Natural killer cell (primary cell): ENCODE measurements around the gene DEPDC7. TPM values are rescaled to one million over a fixed set of nuclear protein-coding genes. Genes with fewer than 3 reads are reported as not detected.
"Not testable (repeated sequence)": the region's sequence is repeated elsewhere in the genome, so short reads cannot be mapped to it uniquely, and the experiment has no call there.

ENCODE experiments used
- ATAC-seq, 3 donors: fragments of 150-1000 bp in 2 of 3; fragments of 200-7000 bp in 1 of 3; cut with Tn5 transposase; 1 replicate in 1 of 3; 2 replicates in 2 of 3; pipeline ENCODE4 v1.10.0; 2021; ENCODE audit warnings: mild to moderate bottlenecking in 2 of 3, moderate library complexity in 2 of 3
- DNase-seq, 2 donors: peaks; one replicate each; pipeline versions ENCODE4 v3.0.0 to v3.0.0-alpha.2; 2013 to 2021; ENCODE audit warnings: mixed read lengths in 1 of 2
- H3K27ac ChIP-seq: one replicate; pipeline ENCODE4 v1.5.1; 2013; ENCODE audit warnings: mild to moderate bottlenecking, low read length
- H3K27me3 ChIP-seq: one replicate; pipeline ENCODE4 v1.6.1; 2013; ENCODE audit warnings: low read length; ENCODE audit not compliant: control insufficient read depth, insufficient read depth
- H3K36me3 ChIP-seq: one replicate; pipeline ENCODE4 v1.6.1; 2013; ENCODE audit warnings: low read length; ENCODE audit not compliant: control insufficient read depth, insufficient read depth
- H3K4me1 ChIP-seq: one replicate; pipeline ENCODE4 v1.6.1; 2013; ENCODE audit warnings: low read length; ENCODE audit not compliant: control insufficient read depth, insufficient read depth
- H3K4me3 ChIP-seq: one replicate; pipeline ENCODE4 v1.5.1; 2013; ENCODE audit warnings: low read length
- H3K9me3 ChIP-seq: one replicate; pipeline ENCODE4 v1.6.1; 2013; ENCODE audit warnings: low read length; ENCODE audit not compliant: control insufficient read depth, insufficient read depth
- H3K27ac Mint-ChIP-seq, 2 donors: one replicate each; pipeline ENCODE4 v1.8.0; 2022; ENCODE audit warnings: mild to moderate bottlenecking in 2 of 2, mixed read lengths in 2 of 2, moderate library complexity in 1 of 2
- H3K27me3 Mint-ChIP-seq, 2 donors: one replicate each; pipeline ENCODE4 v1.8.0; 2022; ENCODE audit warnings: low read depth in 2 of 2, mixed read lengths in 2 of 2
- H3K36me3 Mint-ChIP-seq: one replicate; pipeline ENCODE4 v1.8.0; 2022; ENCODE audit warnings: mixed read lengths
- H3K4me1 Mint-ChIP-seq, 2 donors: one replicate each; pipeline ENCODE4 v1.8.0; 2022; ENCODE audit warnings: mixed read lengths in 2 of 2
- H3K4me3 Mint-ChIP-seq: one replicate; pipeline ENCODE4 v1.8.0; 2022; ENCODE audit warnings: mild to moderate bottlenecking, moderate library complexity, mixed read lengths
- H3K9me3 Mint-ChIP-seq, 2 donors: one replicate each; pipeline ENCODE4 v1.8.0; 2022; ENCODE audit warnings: mixed read lengths in 2 of 2
- CTCF ChIP-seq: fragments of 200-600 bp; IDR thresholded peaks from one replicate; pipeline ENCODE4 v1.8.0; 2022; ENCODE audit warnings: antibody characterized with exemption
- WGBS: methylation state at CpG from one replicate; pipeline ENCODE4 v1.1.7; 2013; ENCODE audit warnings: missing lambda C conversion rate; ENCODE audit not compliant: insufficient coverage; 5-methylcytosine and 5-hydroxymethylcytosine counted together
- intact Hi-C: fragments of 100-400 bp; cut with micrococcal nuclease; formaldehyde crosslinking; loops from one replicate; pipeline ENCODE4 v1.14.2; 2022
- total RNA-seq, 4 donors: library from RNA; stranded (reverse); fragments of 120-200 nt in 1 of 4; gene quantifications; one replicate each; pipeline versions ENCODE4 v1.2.3 to v1.2.4, GENCODE V29; 2013 to 2022

DEPDC7 gene
- total RNA-seq, 3 donors from 2014 or later (not counting 1 experiment from before 2014, with no cell fraction given) = 0.80 to 1.8 (median 1.2) TPM

GRCh38 chr11:33044285-33044756 lies 28.6 kb downstream of the DEPDC7 start:
- DNase-seq (no peak), ATAC-seq (no peak)
- no peak for TF ChIP-seq CTCF
- Mint-ChIP-seq H3K27me3 (no peaks in the 10 kb centered on the region), H3K9me3 (no peaks in the 10 kb centered on the region), H3K4me1 (peaks cover 11 to 15% of the 10 kb centered on the region in 2 donors), H3K4me3 (no peak overlapping the region), H3K27ac (no peak overlapping the region), H3K36me3 (no peaks in the 10 kb centered on the region)
- Histone ChIP-seq H3K27ac (no peak overlapping the region), H3K27me3 (no peaks in the 10 kb centered on the region), H3K36me3 (peaks cover 15% of the 10 kb centered on the region), H3K4me1 (peaks cover 12% of the 10 kb centered on the region), H3K4me3 (no peak overlapping the region), H3K9me3 (no peaks in the 10 kb centered on the region)
- intact Hi-C loops = no loop called here
- WGBS = 95% methylated on average over 3 of the region's 4 CpGs

- Mint-ChIP-seq H3K36me3 (no peaks in the 10 kb centered on the region), H3K27me3 (no peaks in the 10 kb centered on the region), H3K4me1 (peaks cover 4 to 8% of the 10 kb centered on the region in 2 donors), H3K4me3 (no peak overlapping the region), H3K9me3 (no peaks in the 10 kb centered on the region), H3K27ac (no peak overlapping the region)
- intact Hi-C loops = no loop called here
- Histone ChIP-seq H3K9me3 (no peaks in the 10 kb centered on the region), H3K27me3 (no peaks in the 10 kb centered on the region), H3K27ac (no peak overlapping the region), H3K36me3 (peaks cover 15% of the 10 kb centered on the region), H3K4me3 (no peak overlapping the region), H3K4me1 (peaks cover 3% of the 10 kb centered on the region)
- TF ChIP-seq CTCF = no peak
- 96% methylated on average over 8 of the region's 8 CpGs for WGBS
- ATAC-seq (no peak), DNase-seq (no peak)
Measured at GRCh38 chr11:33045551-33046255, 30.0 kb downstream of the DEPDC7 start.

- intact Hi-C loops, H3K4me3 Mint-ChIP-seq, H3K27me3 Mint-ChIP-seq, H3K9me3 ChIP-seq, DNase-seq, H3K27ac ChIP-seq, H3K4me3 ChIP-seq, ATAC-seq, H3K4me1 ChIP-seq, H3K27me3 ChIP-seq, H3K36me3 Mint-ChIP-seq, H3K27ac Mint-ChIP-seq, H3K4me1 Mint-ChIP-seq, H3K9me3 Mint-ChIP-seq: not testable (repeated sequence)
- peaks cover 15% of the 10 kb centered on the region for H3K36me3 ChIP-seq
- 96% methylated on average over 6 of the region's 6 CpGs for WGBS
Measured at GRCh38 chr11:33048701-33049100, 33.0 kb downstream of the DEPDC7 start.

- H3K4me3 ChIP-seq, ATAC-seq, H3K9me3 Mint-ChIP-seq, H3K27ac Mint-ChIP-seq, DNase-seq, H3K27me3 ChIP-seq, H3K27me3 Mint-ChIP-seq, H3K36me3 Mint-ChIP-seq, H3K4me1 Mint-ChIP-seq, H3K4me3 Mint-ChIP-seq, intact Hi-C loops, H3K9me3 ChIP-seq, H3K27ac ChIP-seq, H3K4me1 ChIP-seq: not testable (repeated sequence)
- peaks cover 11% of the 10 kb centered on the region for H3K36me3 ChIP-seq
- 100% methylated on average over 3 of the region's 3 CpGs for WGBS
Measured at GRCh38 chr11:33049565-33050408, 34.1 kb downstream of the DEPDC7 start.
